WTC11 (cell line): Measurements from ENCODE around the gene ZNF526. TPM values are rescaled to one million over a fixed set of nuclear protein-coding genes. Genes with fewer than 3 reads are reported as not detected.

ENCODE experiments used
- ATAC-seq: fragments of 200-7000 bp; cut with Tn5 transposase; 2 replicates; pipeline ENCODE4 v1.10.0; 2021; ENCODE audit warnings: mild to moderate bottlenecking, moderate library complexity
- CTCF ChIA-PET: fragments of 300-600 bp; sonication (Branson Sonifier 250); formaldehyde crosslinking; loops from one replicate; lab custom pipeline; 2021; ENCODE audit warnings: antibody characterized with exemption; lab: Charles Lee
- POLR2A ChIA-PET: fragments of 350-600 bp; sonication (Branson Sonifier 250); formaldehyde crosslinking; loops from one replicate; lab custom pipeline; 2021; ENCODE audit warnings: antibody characterized with exemption; lab: Charles Lee
- DNase-seq: peaks from one replicate; pipeline ENCODE4 v3.0.0; 2021; ENCODE audit warnings: low spot score
- H3K27ac Mint-ChIP-seq: 2 replicates; pipeline ENCODE4 v1.8.0; 2021; ENCODE audit warnings: mixed read lengths
- H3K27me3 Mint-ChIP-seq: 2 replicates; pipeline ENCODE4 v1.8.0; 2021; ENCODE audit warnings: low read depth, mild to moderate bottlenecking, moderate library complexity, mixed read lengths
- H3K36me3 Mint-ChIP-seq: 2 replicates; pipeline ENCODE4 v1.8.0; 2021; ENCODE audit warnings: mixed read lengths
- H3K4me1 Mint-ChIP-seq: 2 replicates; pipeline ENCODE4 v1.8.0; 2022; ENCODE audit warnings: mixed read lengths
- H3K4me3 Mint-ChIP-seq: 2 replicates; pipeline ENCODE4 v1.8.0; 2021; ENCODE audit warnings: mild to moderate bottlenecking, moderate library complexity, mixed read lengths
- H3K9me3 Mint-ChIP-seq: 2 replicates; pipeline ENCODE4 v1.8.0; 2021; ENCODE audit warnings: mixed read lengths
- CBFB ChIP-seq: sonication (generic); formaldehyde crosslinking; IDR thresholded peaks from 2 replicates; pipeline ENCODE4 v1.8.1; 2022; ENCODE audit warnings: mild to moderate bottlenecking, low read depth, missing genetic modification reagents
- NR3C1 ChIP-seq: sonication (generic); formaldehyde crosslinking; conservative IDR thresholded peaks from 2 replicates; pipeline ENCODE4 v1.8.1; 2023; ENCODE audit warnings: low read depth, mild to moderate bottlenecking, missing genetic modification reagents
- total RNA-seq: library from RNA; stranded (reverse); gene quantifications from 3 replicates; pipeline ENCODE4 v1.2.3, GENCODE V29; 2021
- TF ChIP-seq, protein P1 (sequence below): sonication (generic); formaldehyde crosslinking; IDR thresholded peaks from 2 replicates; pipeline ENCODE4 v1.8.0; 2023; ENCODE audit warnings: missing genetic modification reagents
- TF ChIP-seq, protein P2 (sequence below): sonication (generic); formaldehyde crosslinking; IDR thresholded peaks from 2 replicates; pipeline ENCODE4 v1.8.0; 2022; ENCODE audit warnings: mild to moderate bottlenecking, missing genetic modification reagents
- TF ChIP-seq, protein P3 (sequence below): sonication (generic); formaldehyde crosslinking; IDR thresholded peaks from 2 replicates; pipeline ENCODE4 v1.8.0; 2022; ENCODE audit warnings: missing genetic modification reagents
- TF ChIP-seq, protein P4 (sequence below): fragments of 250-450 bp; sonication (Bioruptor Pico); IDR thresholded peaks from 2 replicates; pipeline ENCODE4 v1.8.0; 2021; ENCODE audit warnings: mild to moderate bottlenecking
- TF ChIP-seq, protein P5 (sequence below): fragments of 200-600 bp; IDR thresholded peaks from 2 replicates; pipeline ENCODE4 v1.8.0; 2022; ENCODE audit warnings: antibody characterized with exemption
- TF ChIP-seq, protein P6 (sequence below): fragments of 250-450 bp; sonication (Bioruptor Pico); IDR thresholded peaks from 2 replicates; pipeline ENCODE4 v1.9.0; 2021; ENCODE audit warnings: mild to moderate bottlenecking

The ZNF526 gene
- total RNA-seq, 1 experiment from 2014 or later, result 18.3 TPM

DNA sequence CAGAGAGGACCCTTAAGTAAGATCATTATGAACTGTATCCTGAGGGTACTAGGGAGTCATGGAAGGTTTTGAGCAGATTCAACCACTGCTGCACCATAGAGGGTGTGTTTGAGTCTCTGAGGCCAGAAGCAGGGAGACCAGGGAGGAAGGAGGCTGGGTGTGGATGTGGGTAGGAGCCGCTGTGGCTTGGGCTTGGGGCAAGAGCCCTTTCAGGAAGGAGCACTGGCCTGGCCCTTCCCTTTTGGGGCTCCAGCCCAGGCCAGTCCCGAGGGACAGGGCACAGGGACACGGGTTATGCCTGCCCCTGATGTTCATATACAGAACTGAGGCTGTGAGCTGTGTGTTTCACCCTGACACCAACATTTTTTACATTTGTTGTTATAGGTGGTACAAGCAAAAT, 56.2 kb downstream of the ZNF526 start:
- Mint-ChIP-seq H3K4me1 (peaks cover 11% of the 10 kb centered on the region), H3K4me3 (no peak overlapping the region), H3K36me3 (0 out of 2 replicates have a peak, but pooled peaks cover 2% of the 10 kb centered on the region), H3K27ac (no peak overlapping the region; the same call in 1 of the 2 replicates), H3K27me3 (no peaks in the 10 kb centered on the region), H3K9me3 (no peaks in the 10 kb centered on the region)
- ChIA-PET CTCF (interaction anchor here (7.5 kb wide), 1 partner anchor 31 kb away, joined by 239 read pairs; the partner anchor contains the start of gene GSK3A), POLR2A (no interaction called here)
- DNase-seq (no peak), ATAC-seq (no peak)
- TF ChIP-seq, protein P1, sequence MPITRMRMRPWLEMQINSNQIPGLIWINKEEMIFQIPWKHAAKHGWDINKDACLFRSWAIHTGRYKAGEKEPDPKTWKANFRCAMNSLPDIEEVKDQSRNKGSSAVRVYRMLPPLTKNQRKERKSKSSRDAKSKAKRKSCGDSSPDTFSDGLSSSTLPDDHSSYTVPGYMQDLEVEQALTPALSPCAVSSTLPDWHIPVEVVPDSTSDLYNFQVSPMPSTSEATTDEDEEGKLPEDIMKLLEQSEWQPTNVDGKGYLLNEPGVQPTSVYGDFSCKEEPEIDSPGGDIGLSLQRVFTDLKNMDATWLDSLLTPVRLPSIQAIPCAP (CRISPR knock-in tag), result no peak
- TF ChIP-seq NR3C1 (CRISPR knock-in tag), result no peak
- TF ChIP-seq, protein P2, sequence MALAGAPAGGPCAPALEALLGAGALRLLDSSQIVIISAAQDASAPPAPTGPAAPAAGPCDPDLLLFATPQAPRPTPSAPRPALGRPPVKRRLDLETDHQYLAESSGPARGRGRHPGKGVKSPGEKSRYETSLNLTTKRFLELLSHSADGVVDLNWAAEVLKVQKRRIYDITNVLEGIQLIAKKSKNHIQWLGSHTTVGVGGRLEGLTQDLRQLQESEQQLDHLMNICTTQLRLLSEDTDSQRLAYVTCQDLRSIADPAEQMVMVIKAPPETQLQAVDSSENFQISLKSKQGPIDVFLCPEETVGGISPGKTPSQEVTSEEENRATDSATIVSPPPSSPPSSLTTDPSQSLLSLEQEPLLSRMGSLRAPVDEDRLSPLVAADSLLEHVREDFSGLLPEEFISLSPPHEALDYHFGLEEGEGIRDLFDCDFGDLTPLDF (CRISPR knock-in tag), result no peak
- TF ChIP-seq, protein P3, sequence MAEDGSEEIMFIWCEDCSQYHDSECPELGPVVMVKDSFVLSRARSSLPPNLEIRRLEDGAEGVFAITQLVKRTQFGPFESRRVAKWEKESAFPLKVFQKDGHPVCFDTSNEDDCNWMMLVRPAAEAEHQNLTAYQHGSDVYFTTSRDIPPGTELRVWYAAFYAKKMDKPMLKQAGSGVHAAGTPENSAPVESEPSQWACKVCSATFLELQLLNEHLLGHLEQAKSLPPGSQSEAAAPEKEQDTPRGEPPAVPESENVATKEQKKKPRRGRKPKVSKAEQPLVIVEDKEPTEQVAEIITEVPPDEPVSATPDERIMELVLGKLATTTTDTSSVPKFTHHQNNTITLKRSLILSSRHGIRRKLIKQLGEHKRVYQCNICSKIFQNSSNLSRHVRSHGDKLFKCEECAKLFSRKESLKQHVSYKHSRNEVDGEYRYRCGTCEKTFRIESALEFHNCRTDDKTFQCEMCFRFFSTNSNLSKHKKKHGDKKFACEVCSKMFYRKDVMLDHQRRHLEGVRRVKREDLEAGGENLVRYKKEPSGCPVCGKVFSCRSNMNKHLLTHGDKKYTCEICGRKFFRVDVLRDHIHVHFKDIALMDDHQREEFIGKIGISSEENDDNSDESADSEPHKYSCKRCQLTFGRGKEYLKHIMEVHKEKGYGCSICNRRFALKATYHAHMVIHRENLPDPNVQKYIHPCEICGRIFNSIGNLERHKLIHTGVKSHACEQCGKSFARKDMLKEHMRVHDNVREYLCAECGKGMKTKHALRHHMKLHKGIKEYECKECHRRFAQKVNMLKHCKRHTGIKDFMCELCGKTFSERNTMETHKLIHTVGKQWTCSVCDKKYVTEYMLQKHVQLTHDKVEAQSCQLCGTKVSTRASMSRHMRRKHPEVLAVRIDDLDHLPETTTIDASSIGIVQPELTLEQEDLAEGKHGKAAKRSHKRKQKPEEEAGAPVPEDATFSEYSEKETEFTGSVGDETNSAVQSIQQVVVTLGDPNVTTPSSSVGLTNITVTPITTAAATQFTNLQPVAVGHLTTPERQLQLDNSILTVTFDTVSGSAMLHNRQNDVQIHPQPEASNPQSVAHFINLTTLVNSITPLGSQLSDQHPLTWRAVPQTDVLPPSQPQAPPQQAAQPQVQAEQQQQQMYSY, result no peak
- TF ChIP-seq, all 79 proteins: peak for 0

DNA sequence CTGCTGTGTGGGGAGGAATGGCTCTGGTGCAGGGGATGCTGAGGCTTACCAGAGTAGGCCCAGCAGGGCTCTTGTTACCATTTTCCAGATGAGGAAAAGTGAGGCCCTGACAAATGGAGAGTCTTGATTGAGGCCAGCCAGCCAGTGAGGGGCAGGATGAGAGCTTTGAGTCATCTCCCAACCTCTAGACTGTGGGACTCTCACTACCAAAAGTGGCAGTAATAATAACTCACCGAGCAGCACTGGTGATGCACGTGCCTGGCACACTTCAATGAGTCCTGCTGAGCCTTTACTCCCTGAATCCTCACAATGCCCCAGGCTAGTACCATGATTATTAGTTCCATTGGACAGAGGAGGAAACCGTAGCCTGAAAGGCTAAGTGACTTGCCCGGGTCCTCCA, 56.7 kb downstream of the ZNF526 start:
- Mint-ChIP-seq H3K27ac (no peak overlapping the region), H3K9me3 (no peaks in the 10 kb centered on the region), H3K36me3 (0 out of 2 replicates have a peak, but pooled peaks cover 2% of the 10 kb centered on the region), H3K27me3 (no peaks in the 10 kb centered on the region), H3K4me3 (no peak overlapping the region), H3K4me1 (peaks cover 13% of the 10 kb centered on the region)
- POLR2A ChIA-PET, result no interaction called here
- DNase-seq (no peak), ATAC-seq (no peak)
- CTCF ChIA-PET, result interaction anchor here (7.5 kb wide), 1 partner anchor 31 kb away, joined by 239 read pairs; the partner anchor contains the start of gene GSK3A
- TF ChIP-seq, protein P1 (CRISPR knock-in tag), result no peak
- no peak for TF ChIP-seq CBFB (CRISPR knock-in tag)
- TF ChIP-seq, protein P4, sequence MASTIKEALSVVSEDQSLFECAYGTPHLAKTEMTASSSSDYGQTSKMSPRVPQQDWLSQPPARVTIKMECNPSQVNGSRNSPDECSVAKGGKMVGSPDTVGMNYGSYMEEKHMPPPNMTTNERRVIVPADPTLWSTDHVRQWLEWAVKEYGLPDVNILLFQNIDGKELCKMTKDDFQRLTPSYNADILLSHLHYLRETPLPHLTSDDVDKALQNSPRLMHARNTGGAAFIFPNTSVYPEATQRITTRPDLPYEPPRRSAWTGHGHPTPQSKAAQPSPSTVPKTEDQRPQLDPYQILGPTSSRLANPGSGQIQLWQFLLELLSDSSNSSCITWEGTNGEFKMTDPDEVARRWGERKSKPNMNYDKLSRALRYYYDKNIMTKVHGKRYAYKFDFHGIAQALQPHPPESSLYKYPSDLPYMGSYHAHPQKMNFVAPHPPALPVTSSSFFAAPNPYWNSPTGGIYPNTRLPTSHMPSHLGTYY, result no peak
- TF ChIP-seq, protein P5, sequence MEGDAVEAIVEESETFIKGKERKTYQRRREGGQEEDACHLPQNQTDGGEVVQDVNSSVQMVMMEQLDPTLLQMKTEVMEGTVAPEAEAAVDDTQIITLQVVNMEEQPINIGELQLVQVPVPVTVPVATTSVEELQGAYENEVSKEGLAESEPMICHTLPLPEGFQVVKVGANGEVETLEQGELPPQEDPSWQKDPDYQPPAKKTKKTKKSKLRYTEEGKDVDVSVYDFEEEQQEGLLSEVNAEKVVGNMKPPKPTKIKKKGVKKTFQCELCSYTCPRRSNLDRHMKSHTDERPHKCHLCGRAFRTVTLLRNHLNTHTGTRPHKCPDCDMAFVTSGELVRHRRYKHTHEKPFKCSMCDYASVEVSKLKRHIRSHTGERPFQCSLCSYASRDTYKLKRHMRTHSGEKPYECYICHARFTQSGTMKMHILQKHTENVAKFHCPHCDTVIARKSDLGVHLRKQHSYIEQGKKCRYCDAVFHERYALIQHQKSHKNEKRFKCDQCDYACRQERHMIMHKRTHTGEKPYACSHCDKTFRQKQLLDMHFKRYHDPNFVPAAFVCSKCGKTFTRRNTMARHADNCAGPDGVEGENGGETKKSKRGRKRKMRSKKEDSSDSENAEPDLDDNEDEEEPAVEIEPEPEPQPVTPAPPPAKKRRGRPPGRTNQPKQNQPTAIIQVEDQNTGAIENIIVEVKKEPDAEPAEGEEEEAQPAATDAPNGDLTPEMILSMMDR, result no peak
- TF ChIP-seq, protein P6, sequence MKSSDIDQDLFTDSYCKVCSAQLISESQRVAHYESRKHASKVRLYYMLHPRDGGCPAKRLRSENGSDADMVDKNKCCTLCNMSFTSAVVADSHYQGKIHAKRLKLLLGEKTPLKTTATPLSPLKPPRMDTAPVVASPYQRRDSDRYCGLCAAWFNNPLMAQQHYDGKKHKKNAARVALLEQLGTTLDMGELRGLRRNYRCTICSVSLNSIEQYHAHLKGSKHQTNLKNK (CRISPR knock-in tag), result no peak
- TF ChIP-seq, all 79 proteins: peak for 0

Other genes with a start within 250 kb of the ZNF526 start
- 28.2 to 34.2 TPM (median 30.9 TPM) in 3 replicates for gene ATP1A3, start 226.1 kb upstream of the ZNF526 start, total RNA-seq
- gene GRIK5, start 150.1 kb upstream of the ZNF526 start, total RNA-seq, result 52.3 to 71.3 TPM (median 66.3 TPM) in 3 replicates
- 30.6 to 34.0 TPM (median 33.4 TPM) in 3 replicates for gene ZNF574, start 144.1 kb upstream of the ZNF526 start, total RNA-seq
- gene POU2F2, start 87.9 kb upstream of the ZNF526 start, total RNA-seq, result 6.0 to 7.7 TPM (median 6.6 TPM) in 3 replicates
- 37.7 to 42.0 TPM (median 39.2 TPM) in 3 replicates for gene DEDD2, start 2.6 kb upstream of the ZNF526 start, total RNA-seq
- 49.8 to 50.8 TPM (median 49.9 TPM) in 3 replicates for gene GSK3A, start 22.3 kb downstream of the ZNF526 start, total RNA-seq
- 65.4 to 67.6 TPM (median 65.9 TPM) in 3 replicates for gene ERF, start 34.8 kb downstream of the ZNF526 start, total RNA-seq
- 53.0 to 58.5 TPM (median 55.8 TPM) in 3 replicates for gene CIC, start 48.9 kb downstream of the ZNF526 start, total RNA-seq
- gene PRR19, start 81.8 kb downstream of the ZNF526 start, total RNA-seq, result 3.6 to 5.0 TPM (median 3.7 TPM) in 3 replicates
- 118 to 126 TPM (median 119 TPM) in 3 replicates for gene PAFAH1B3, start 82.3 kb downstream of the ZNF526 start, total RNA-seq
- 6.9 to 7.1 TPM (median 7.0 TPM) in 3 replicates for gene TMEM145, start 93.0 kb downstream of the ZNF526 start, total RNA-seq
- gene MEGF8, start 105.3 kb downstream of the ZNF526 start, total RNA-seq, result 42.1 to 51.7 TPM (median 51.6 TPM) in 3 replicates
- gene CNFN, start 170.0 kb downstream of the ZNF526 start, total RNA-seq, result 9.6 to 14.8 TPM (median 11.5 TPM) in 3 replicates
- 10.2 to 11.7 TPM (median 11.5 TPM) in 3 replicates for gene LIPE, start 207.1 kb downstream of the ZNF526 start, total RNA-seq
- not detected in 3 replicates for gene CXCL17, start 222.6 kb downstream of the ZNF526 start, total RNA-seq